Tibial artery (tissue), 4 donors: Measurements from ENCODE around the gene LCE3B.

Experiments used
- DNase-seq, 2 donors: peaks; one replicate each; pipeline ENCODE4 v3.0.0-alpha.2; 2019
- H3K27ac ChIP-seq, 2 donors: fragments of 200-600 bp; sonication (generic) in 1 of 2; 1 replicate in 1 of 2; 2 replicates in 1 of 2; pipeline ENCODE4 v1.5.1; 2018 to 2019; ENCODE audit warnings: mild to moderate bottlenecking in 1 of 2
- H3K27me3 ChIP-seq, 2 donors: fragments of 200-600 bp; sonication (generic) in 1 of 2; one replicate each; pipeline versions ENCODE4 v1.5.1 to v1.6.0; 2016 to 2019
- H3K36me3 ChIP-seq, 3 donors: fragments of 200-600 bp; sonication (generic) in 2 of 3; one replicate each; pipeline ENCODE4 v1.5.1; 2016 to 2019; ENCODE audit warnings: mild to moderate bottlenecking in 2 of 3
- H3K4me1 ChIP-seq, 4 donors: fragments of 200-600 bp; sonication (generic) in 2 of 4; 1 replicate in 3 of 4; 2 replicates in 1 of 4; pipeline ENCODE4 v1.5.1; 2016 to 2019
- H3K4me3 ChIP-seq, 2 donors: fragments of 200-600 bp; sonication (generic) in 1 of 2; 1 replicate in 1 of 2; 2 replicates in 1 of 2; pipeline ENCODE4 v1.5.1; 2018 to 2019; ENCODE audit warnings: mild to moderate bottlenecking in 2 of 2
- H3K9me3 ChIP-seq, 3 donors: fragments of 200-600 bp; sonication (generic) in 1 of 3; one replicate each; pipeline ENCODE4 v1.5.1; 2016 to 2019
- CTCF ChIP-seq, 2 experiments: fragments of 200-600 bp in 1 of 2; fragments of 450-650 bp in 1 of 2; IDR thresholded peaks; one replicate each; pipeline ENCODE4 v1.5.1; 2017 to 2019; ENCODE audit warnings: antibody characterized with exemption in 2 of 2, mild to moderate bottlenecking in 1 of 2, moderate library complexity in 1 of 2
- intact Hi-C: fragments of 100-400 bp; cut with DNase I; formaldehyde crosslinking; loops from one replicate; pipeline ENCODE4 v1.15.0; 2023; ENCODE audit warnings: low total_unique reads

LCE3B gene

GRCh38 chr1:152645146-152645545 lies 31.5 kb downstream of the LCE3B start:
- TF ChIP-seq CTCF (IDR thresholded peaks at IDR 0.05): no peak
- Histone ChIP-seq H3K4me1 (no peaks in the 10 kb centered on the region), H3K9me3 (no peaks in the 10 kb centered on the region), H3K27ac (no peak overlapping the region), H3K4me3 (no peak overlapping the region), H3K36me3 (no peaks in the 10 kb centered on the region), H3K27me3 (no peaks in the 10 kb centered on the region)
- intact Hi-C loops: no loop called here
- DNase-seq: no peak

- H3K27ac ChIP-seq: no peak overlapping the region
- H3K27me3 ChIP-seq: no peaks in the 10 kb centered on the region
- H3K9me3 ChIP-seq: no peaks in the 10 kb centered on the region
- no peak overlapping the region for H3K4me3 ChIP-seq
- H3K36me3 ChIP-seq: no peaks in the 10 kb centered on the region
- H3K4me1 ChIP-seq: no peaks in the 10 kb centered on the region
- intact Hi-C loops: no loop called here
- DNase-seq: no peak
- TF ChIP-seq CTCF (IDR thresholded peaks at IDR 0.05): no peak
Measured at GRCh38 chr1:152646656-152647055, 33.0 kb downstream of the LCE3B start.

GRCh38 chr1:152654110-152654509 lies 40.5 kb downstream of the LCE3B start:
- H3K4me1 ChIP-seq: no peaks in the 10 kb centered on the region
- H3K4me3 ChIP-seq: no peak overlapping the region
- DNase-seq: no peak
- H3K27ac ChIP-seq: no peak overlapping the region
- intact Hi-C loops: no loop called here
- no peaks in the 10 kb centered on the region for H3K36me3 ChIP-seq
- TF ChIP-seq CTCF (IDR thresholded peaks at IDR 0.05): no peak
- no peaks in the 10 kb centered on the region for H3K27me3 ChIP-seq
- H3K9me3 ChIP-seq: no peaks in the 10 kb centered on the region

GRCh38 chr1:152656459-152656858 lies 42.8 kb downstream of the LCE3B start:
- Histone ChIP-seq H3K27ac (no peak overlapping the region), H3K9me3 (no peaks in the 10 kb centered on the region), H3K4me1 (no peaks in the 10 kb centered on the region), H3K4me3 (no peak overlapping the region), H3K27me3 (no peaks in the 10 kb centered on the region), H3K36me3 (no peaks in the 10 kb centered on the region)
- TF ChIP-seq CTCF (IDR thresholded peaks at IDR 0.05): no peak
- intact Hi-C loops: no loop called here
- no peak for DNase-seq

GRCh38 chr1:152657677-152658076 lies 44.1 kb downstream of the LCE3B start:
- intact Hi-C loops: no loop called here
- Histone ChIP-seq H3K27ac (no peak overlapping the region), H3K36me3 (no peaks in the 10 kb centered on the region), H3K27me3 (no peaks in the 10 kb centered on the region), H3K4me3 (no peak overlapping the region), H3K4me1 (no peaks in the 10 kb centered on the region), H3K9me3 (no peaks in the 10 kb centered on the region)
- DNase-seq: no peak
- TF ChIP-seq CTCF (IDR thresholded peaks at IDR 0.05): no peak

- TF ChIP-seq CTCF (IDR thresholded peaks at IDR 0.05): no peak
- Histone ChIP-seq H3K27me3 (no peaks in the 10 kb centered on the region), H3K27ac (no peak overlapping the region), H3K36me3 (no peaks in the 10 kb centered on the region), H3K4me1 (no peaks in the 10 kb centered on the region), H3K9me3 (no peaks in the 10 kb centered on the region), H3K4me3 (no peak overlapping the region)
- DNase-seq: no peak
- intact Hi-C loops: no loop called here
Measured at GRCh38 chr1:152658649-152659048, 45.0 kb downstream of the LCE3B start.
